ENCODE measurements around the gene YBX1.

DNA sequence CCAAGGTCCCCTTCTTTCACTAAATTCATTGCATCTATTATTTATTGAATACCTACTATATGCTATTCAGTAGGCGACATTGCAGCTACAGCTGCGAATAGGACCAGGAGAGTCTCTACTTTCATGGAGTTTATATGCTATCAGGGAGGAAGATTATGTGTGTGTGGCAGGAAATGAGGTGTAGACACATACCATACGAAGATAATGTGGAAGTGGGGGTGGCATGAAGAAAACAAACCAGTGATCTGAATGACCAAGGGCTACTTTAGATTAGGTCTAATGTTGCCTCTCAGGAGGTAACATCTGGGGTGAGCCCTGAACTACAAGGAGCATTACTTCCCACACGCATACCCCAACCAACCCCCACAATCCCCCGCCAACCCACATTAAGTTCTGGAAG, 25.0 kb upstream of the YBX1 start:
- TF ChIP-seq, protein P1, sequence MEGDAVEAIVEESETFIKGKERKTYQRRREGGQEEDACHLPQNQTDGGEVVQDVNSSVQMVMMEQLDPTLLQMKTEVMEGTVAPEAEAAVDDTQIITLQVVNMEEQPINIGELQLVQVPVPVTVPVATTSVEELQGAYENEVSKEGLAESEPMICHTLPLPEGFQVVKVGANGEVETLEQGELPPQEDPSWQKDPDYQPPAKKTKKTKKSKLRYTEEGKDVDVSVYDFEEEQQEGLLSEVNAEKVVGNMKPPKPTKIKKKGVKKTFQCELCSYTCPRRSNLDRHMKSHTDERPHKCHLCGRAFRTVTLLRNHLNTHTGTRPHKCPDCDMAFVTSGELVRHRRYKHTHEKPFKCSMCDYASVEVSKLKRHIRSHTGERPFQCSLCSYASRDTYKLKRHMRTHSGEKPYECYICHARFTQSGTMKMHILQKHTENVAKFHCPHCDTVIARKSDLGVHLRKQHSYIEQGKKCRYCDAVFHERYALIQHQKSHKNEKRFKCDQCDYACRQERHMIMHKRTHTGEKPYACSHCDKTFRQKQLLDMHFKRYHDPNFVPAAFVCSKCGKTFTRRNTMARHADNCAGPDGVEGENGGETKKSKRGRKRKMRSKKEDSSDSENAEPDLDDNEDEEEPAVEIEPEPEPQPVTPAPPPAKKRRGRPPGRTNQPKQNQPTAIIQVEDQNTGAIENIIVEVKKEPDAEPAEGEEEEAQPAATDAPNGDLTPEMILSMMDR (IDR thresholded peaks at IDR 0.05; ENCODE audit: poor library complexity), result no peak
- no peak for TF ChIP-seq EZH2phosphoT487 (IDR thresholded peaks at IDR 0.05; ENCODE audit: low read depth, severe bottlenecking, unreplicated experiment)
- TF ChIP-seq EZH2 (IDR thresholded peaks at IDR 0.05; ENCODE audit: borderline replicate concordance), result no peak

All from hepatocyte (in vitro differentiated cells).